Stimulated activated CD8-positive, alpha-beta memory T cell treated with anti-CD3 and anti-CD28 coated beads, Interleukin-4, amount 100 ng/mL, for 48 hours (primary cell): Measurements from ENCODE around the gene OPRM1.

Experiments used
- DNase-seq: peaks from one replicate; pipeline ENCODE4 v3.0.0-alpha.2; 2020

OPRM1 gene

DNA sequence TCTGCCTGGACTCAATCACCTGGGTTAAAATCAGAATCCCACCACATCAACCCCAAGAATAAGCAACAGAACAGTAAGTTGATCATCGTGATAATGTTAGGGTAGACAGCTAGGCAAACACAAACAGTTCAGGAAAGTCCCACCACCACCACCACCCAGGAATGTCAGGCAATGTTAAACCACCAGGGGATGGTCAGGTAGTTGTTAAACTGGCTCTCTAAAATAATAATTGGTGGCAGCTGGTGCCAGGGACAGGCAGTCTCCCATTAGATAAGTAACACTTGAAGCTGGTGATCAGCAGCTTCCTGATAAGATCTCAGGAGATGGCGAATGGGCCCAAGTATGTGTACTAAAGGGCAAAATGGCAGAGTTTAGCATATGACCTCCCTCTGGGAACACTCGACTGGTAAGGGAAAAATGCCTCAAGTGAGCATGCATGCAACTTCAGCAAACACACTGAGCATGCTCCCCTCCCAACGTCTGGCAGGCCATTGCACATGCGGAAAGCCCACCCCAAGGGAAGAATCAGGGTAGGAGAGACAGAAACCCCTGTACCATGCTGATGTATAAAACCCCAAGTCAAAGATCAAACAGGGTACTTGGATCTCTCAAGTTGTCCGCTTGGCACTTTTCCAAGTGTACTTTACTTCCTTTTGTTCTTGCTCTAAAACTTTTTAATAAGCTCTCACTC lies 250.9 kb downstream of the OPRM1 start:
- DNase-seq: no peak

DNA sequence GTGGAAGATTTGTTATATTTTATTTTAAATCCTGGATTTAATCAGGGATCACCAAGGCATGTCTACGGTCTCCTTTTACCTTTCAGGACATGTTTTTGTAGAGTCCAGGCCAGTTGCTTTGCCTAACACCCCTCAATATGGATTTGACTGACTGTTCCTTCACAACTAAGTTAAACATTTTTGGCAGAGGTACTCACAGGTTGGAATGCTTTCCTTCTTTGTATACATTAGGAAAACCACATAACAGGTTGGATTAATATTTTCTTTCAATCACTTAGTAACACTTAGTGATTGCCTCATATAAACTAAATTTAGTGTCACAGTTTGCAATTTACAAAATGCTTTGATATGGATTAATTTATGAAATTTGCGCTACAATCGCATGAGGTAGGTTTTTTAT lies 253.0 kb downstream of the OPRM1 start:
- no peak for DNase-seq

DNA sequence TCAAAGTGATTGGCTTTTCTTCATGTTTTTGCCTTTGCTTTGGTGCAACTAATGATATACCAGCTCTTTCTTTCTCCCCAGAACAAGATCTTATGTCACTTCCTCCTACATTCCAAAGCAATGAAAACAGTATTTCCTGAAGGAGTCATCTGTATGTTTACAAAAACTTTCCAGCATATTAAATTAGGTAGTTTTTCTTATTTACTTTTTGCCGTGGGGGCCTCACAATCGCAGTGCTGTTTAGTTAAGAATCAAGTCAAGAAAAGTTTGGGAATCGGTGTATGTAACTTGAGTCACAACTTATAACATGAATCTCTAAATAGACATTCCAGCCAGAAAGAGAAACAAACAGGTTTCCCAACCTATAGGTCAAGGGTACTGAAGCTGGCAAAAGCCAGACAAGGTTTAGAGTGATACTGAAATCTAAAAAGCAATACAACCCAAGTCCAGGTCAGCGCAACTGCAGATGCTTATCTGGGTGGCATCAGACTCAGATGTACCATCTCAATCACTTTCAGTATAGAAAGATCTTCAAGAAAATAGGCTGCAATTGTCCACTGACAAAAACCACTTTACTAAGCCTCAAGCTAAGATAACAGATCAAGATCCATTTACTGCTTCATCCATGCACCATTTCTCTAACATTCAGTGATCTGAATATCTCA lies 253.9 kb downstream of the OPRM1 start:
- no peak for DNase-seq

DNA sequence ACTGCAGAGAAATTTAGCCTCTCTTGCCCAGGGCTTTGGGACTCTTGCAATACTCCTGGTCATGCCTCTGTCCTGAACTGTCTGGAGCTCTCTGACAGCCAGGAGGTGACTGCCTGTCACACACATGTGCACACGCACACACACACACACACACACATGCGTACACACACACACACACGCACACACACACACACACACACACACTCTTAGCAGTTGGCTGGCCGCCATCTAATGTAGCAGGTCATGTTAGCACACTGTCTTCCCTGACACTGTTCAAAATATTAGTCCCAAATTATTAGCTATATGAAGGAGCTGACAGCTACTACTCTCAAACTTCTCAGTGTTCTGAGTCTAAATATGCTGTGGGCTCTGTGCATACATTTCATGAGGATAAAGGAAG lies 256.7 kb downstream of the OPRM1 start:
- DNase-seq: no peak
